Measurements from ENCODE around the gene HOXB3.

Gene HOXB3

GRCh38 chr17:48612456-48612853, 22.4 kb upstream of the HOXB3 start:
- DNase-seq, result peak; percentile 91 to 96 (median 93)

DNA sequence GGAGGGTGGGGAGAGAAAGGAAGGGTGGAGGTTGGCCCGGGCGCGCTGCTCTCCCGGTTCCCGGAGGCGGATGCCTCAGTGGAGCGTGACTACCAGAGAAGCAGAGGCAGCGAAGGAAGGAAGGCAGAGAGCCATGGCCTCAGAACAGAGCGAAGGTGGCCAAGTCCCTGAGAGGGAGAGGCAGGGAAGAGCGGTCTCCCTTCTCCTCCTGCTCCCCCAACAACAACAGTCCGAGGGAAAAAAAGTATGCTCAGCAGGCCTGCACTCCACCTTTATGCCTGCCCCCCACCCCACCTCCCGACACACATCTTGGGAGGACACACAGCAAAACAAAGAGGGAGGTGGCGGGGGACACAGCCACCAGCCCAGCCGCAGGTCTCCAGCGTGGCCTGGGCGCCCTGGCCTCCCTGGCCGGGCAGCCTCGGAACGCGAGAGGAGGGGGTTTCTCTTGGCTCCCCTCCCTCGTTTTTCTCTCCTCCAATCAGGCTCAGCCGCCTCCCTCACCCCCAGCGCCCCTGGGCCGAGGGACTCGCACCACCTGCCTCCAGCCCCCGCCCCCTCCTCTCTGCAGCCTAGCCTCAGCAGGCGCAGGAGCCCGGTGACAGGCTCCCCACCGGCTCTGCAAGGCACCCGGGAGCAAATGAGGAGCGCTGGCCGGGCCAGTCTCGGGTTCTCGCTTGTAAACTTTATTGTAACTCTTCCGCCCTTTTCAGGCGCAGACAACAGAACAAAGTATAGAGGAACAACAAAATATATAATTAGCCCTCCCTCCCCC, 21.8 kb upstream of the HOXB3 start:
- peak; percentile 93 to 96 (median 94) for DNase-seq

DNA sequence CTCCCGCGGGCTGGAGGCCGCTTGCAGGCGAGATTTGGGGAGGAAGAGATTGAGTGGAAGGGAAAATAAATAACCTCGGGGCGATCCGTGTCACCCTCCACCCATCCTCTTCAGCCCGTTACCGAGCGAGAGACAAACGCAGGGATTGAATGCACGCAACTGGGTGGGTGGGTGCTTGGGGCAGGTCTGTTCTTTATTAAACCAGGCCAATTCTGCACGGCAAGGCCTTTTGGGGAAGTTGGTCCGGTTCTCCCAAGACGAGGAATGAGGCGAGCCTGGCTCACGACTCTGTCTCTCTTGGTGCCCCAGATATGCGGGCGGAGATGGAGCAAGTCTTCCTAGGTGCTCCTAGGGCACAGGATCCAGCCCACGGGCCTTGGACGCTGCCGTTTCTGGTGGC, 21.2 kb upstream of the HOXB3 start:
- DNase-seq, result peak in 2 of 3 experiments; percentile 89

DNA sequence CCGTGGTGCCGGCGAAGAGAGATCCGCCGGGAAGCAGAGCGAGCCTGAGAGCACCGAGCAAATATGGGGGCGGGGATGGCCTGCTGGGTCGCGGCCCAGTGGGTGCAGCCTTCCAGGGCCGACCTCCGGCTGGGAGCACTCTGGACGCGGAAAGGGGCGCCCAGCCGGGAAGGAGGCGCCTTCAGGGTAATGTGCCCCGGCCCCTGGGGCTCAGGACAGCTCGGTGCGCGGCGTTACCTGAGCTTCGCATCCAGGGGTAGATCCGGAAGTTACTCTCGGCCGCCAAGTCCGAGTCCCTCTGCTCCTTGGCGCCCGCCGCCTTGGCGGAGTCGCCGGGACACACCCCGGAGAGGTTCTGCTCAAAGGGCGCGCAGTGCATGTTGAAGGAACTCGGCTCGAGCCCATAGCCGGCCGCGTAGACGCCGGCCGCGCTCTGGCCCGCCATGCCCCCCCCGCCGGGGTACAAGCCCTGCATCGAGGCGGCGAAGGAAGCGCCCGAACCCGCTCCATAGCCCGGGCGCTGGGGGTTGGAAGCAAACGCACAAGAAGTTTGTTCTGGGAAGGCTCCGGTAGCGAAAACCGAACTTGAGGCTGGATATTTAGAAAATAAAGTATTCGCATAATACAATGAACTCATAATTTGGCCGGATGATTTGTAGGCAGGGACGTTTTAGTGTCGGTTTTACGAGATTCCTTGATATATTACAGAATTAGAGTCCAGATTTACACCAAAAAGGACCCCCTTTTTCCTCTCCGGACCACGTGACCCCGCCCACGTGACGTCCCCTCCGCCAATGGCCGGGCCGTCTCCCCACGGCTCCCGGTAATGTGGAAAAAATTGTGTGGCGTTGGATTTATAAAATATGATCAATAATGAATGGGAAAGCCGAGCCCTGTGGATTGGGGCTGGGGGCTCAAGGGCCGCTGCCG, 20.5 kb upstream of the HOXB3 start, which contains the start of gene HOXB7:
HOXB7 (minus strand) TSS at position 736 of the 930 bp plus-strand sequence; CDS start at position 637, 99 bp downstream.
- DNase-seq, result peak; percentile 86 to 92 (median 90)

- peak in 2 of 3 experiments; percentile 75 to 83 for DNase-seq
Measured at GRCh38 chr17:48609759-48610281, 19.8 kb upstream of the HOXB3 start.

DNA sequence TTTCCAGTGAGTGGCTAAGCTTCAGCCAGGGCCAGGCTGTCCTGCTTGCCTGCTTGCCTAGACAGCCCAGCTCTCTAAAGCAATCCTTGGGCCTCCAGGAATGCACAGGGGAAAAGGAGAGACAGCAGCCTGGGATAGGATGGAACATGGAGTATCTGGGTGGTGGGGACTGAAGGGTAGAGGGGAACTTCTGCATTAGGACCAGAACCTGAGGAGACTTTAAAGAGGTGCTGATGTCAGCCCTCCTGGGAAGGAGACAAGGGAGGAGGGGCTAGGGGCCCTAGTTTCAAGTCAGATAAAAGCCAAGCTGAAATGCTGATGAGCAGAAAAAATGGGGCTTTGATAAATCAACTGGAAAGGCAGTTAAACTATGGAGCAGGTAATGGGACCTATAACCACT, 19.0 kb upstream of the HOXB3 start:
- DNase-seq, result no peak

GRCh38 chr17:48608494-48608834, 18.4 kb upstream of the HOXB3 start:
- DNase-seq, result no peak

GRCh38 chr17:48606892-48607614, 17.0 kb upstream of the HOXB3 start:
- no peak for DNase-seq

GRCh38 chr17:48605991-48606891, 16.2 kb upstream of the HOXB3 start:
- no peak for DNase-seq

- no peak for DNase-seq
Measured at GRCh38 chr17:48605409-48605919, 15.4 kb upstream of the HOXB3 start.

DNA sequence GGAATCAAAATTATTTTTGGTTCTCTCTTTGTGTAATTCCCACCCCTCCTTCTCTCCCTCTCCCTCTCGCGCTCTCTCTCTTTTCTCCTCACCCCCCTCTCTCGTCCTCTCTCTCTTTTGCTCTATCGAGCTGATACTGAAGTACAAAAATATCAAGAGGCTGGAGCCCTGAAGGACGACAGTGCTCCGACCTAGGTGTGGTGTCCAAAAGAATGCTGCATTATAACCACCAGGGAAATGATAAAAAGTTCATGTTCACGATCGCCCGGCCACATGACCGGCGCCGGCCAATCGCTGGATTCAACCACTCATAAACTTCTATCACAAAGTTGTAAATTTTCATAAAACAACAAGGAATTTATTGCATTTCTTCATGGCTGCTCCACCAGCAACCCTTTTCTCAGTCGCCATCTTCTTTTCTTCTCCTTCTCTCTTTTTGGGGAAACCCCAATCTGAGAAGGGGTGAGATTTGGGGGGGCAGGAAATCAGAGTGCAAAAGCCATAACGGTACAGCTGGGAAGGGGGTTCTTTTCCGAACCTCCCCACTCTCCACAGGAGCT, 14.8 kb upstream of the HOXB3 start, which contains the start of gene HOXB6:
HOXB6 (minus strand) TSS at position 217 of the 560 bp plus-strand sequence. CDS start 6,836 bp downstream, outside the sequence.
- no peak for DNase-seq

GRCh38 chr17:48603959-48604769, 14.1 kb upstream of the HOXB3 start:
- DNase-seq, result no peak

GRCh38 chr17:48601539-48602425, 11.7 kb upstream of the HOXB3 start:
- DNase-seq, result no peak

DNA sequence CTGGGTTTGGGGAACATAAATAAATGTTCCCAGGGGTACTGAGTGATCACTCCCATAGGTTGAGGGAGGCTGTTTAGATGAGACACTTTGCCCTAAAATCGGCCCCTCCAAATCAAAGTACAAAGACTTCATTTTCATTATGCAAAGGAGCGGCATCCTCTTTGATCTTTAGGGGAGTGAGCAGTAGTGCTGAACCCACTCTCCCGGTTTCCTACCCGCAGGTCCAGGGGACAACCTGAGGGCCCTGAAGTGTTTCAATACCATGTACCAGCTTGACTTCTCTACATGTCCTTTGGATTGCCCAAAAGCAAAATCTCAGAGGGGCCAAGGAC, 11.1 kb upstream of the HOXB3 start:
- DNase-seq, result no peak

DNA sequence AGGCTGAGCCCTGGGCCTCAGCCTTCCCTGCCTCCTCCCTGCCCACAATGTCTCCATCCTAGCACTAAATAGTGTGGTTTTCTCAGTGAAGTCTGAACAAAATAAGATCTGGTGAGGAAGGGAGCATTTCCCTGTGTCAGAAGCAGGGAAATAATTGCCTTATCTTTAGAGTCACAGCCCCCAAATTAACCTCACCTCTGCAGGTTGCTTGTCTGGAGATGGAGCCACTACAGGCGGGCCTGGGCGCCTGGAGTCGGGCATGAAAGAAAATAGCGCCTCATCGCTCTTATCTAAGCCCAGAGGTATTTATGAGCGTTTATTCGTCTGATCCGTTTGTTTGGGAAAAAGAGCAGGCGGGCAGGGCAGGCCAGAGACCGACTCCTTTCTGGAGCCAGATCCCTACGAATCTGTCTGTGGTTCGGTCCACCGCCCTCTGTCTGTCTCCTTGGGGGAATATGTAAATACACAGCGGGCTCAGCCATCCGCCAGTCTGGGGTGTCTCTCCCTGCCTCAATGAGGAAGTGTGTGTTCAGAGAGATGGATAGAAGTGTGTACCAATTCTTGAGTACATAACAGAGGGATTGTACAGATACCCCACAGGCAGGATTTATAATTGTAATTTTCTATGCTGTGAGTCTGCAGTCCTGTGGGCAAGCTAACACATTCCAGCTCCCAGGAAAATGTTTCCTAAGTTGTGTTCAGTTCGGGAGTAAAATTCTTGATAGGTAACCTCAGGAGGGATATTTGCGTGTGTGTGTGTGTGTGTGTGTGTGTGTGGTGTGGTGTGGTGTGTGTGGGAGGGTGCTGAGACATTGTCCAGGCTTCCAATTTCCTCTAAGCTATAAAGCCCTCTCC, 10.4 kb upstream of the HOXB3 start:
- no peak for DNase-seq

DNA sequence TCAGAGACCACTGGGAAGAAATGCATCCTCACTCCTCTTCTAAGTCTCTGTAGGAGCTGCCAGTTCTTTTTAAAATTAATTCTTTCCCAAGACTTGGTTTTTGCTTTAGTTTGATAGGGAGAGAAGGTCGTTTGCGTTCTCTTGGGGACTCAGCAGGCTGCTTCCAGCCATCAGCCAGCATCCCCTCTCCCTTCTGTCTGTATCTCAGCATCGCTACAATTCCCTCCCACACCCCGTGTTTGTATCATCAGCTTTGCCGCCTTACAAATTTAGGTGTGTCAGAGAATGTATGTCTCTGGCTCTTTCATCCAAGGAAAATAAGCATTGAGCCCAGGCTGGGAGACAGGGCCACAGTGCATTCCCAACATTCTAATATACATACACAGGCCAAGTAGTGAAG, 9.3 kb upstream of the HOXB3 start:
- no peak for DNase-seq

GRCh38 chr17:48598736-48599135, 8.7 kb upstream of the HOXB3 start:
- no peak for DNase-seq

All from NCI-H1417 (cell line).